Endodermal cell (in vitro differentiated cells): ENCODE results near the gene FBLIM1. TPM values are rescaled to one million over a fixed set of nuclear protein-coding genes. Genes with fewer than 3 reads are reported as not detected.

Experiments used
- DNase-seq: peaks from one replicate; pipeline ENCODE4 v3.0.0-alpha.2; 2017
- H3K27ac ChIP-seq: 2 replicates; pipeline ENCODE4 v1.5.1; 2013; ENCODE audit warnings: mild to moderate bottlenecking, low read depth, low read length, moderate library complexity
- H3K27me3 ChIP-seq: 2 replicates; pipeline ENCODE4 v1.6.1; 2013; ENCODE audit warnings: mild to moderate bottlenecking, low read length, moderate library complexity; ENCODE audit not compliant: insufficient read depth, control insufficient read depth, poor library complexity, severe bottlenecking
- H3K36me3 ChIP-seq: 2 replicates; pipeline ENCODE4 v1.7.0; 2013; ENCODE audit warnings: mild to moderate bottlenecking, low read length, moderate library complexity; ENCODE audit not compliant: control insufficient read depth, insufficient read depth
- H3K4me1 ChIP-seq: one replicate; pipeline ENCODE4 v1.7.0; 2013; ENCODE audit warnings: low read length; ENCODE audit not compliant: control insufficient read depth, insufficient read depth
- H3K4me3 ChIP-seq: 2 replicates; pipeline ENCODE4 v1.5.1; 2013; ENCODE audit warnings: mild to moderate bottlenecking, low read length, moderate library complexity
- H3K9ac ChIP-seq: 2 replicates; pipeline ENCODE4 v1.6.1; 2013; ENCODE audit warnings: mild to moderate bottlenecking, low read length, moderate library complexity; ENCODE audit not compliant: poor library complexity, severe bottlenecking; ENCODE audit errors: extremely low read depth
- H3K9me3 ChIP-seq: 2 replicates; pipeline ENCODE4 v1.6.1; 2013; ENCODE audit warnings: mild to moderate bottlenecking, low read length, moderate library complexity; ENCODE audit not compliant: control insufficient read depth
- H3K27ac Mint-ChIP-seq: 2 replicates; pipeline ENCODE4 v1.8.0; 2020; ENCODE audit warnings: mixed read lengths
- H3K27me3 Mint-ChIP-seq: 2 replicates; pipeline ENCODE4 v1.8.0; 2021; ENCODE audit warnings: mild to moderate bottlenecking, mixed read lengths; ENCODE audit not compliant: insufficient read depth
- H3K36me3 Mint-ChIP-seq: 2 replicates; pipeline ENCODE4 v1.8.0; 2020; ENCODE audit warnings: low read depth, mixed read lengths
- H3K4me1 Mint-ChIP-seq: 2 replicates; pipeline ENCODE4 v1.8.0; 2020; ENCODE audit warnings: mixed read lengths
- H3K4me3 Mint-ChIP-seq: 2 replicates; pipeline ENCODE4 v1.8.0; 2020; ENCODE audit warnings: mild to moderate bottlenecking, moderate library complexity, mixed read lengths
- H3K9me3 Mint-ChIP-seq: 2 replicates; pipeline ENCODE4 v1.8.0; 2020; ENCODE audit warnings: mild to moderate bottlenecking, mixed read lengths
- WGBS, 2 experiments: methylation state at CpG; one replicate each; pipeline versions ENCODE4 v1.1.5 to v1.1.7; 2013; ENCODE audit warnings: missing lambda C conversion rate in 2 of 2, mixed read lengths in 1 of 2; ENCODE audit not compliant: insufficient coverage in 1 of 2, insufficient read length in 1 of 2; 5-methylcytosine and 5-hydroxymethylcytosine counted together
- total RNA-seq, 2 donors: library from RNA; stranded (reverse); fragmentation: NEBNext Ultra II Directional in 1 of 2; extraction: Animal tissue kit (Norgen Biotek cat#: 25700) in 1 of 2; gene quantifications; 2 replicates in 1 of 2; 3 replicates in 1 of 2; pipeline ENCODE4 v1.2.1, GENCODE V29; 2021
- TF ChIP-seq, protein P1 (sequence below): fragments of 200-600 bp; sonication (generic); conservative IDR thresholded peaks from 2 replicates; pipeline ENCODE4 v1.5.0; 2021; ENCODE audit warnings: antibody characterized with exemption, mild to moderate bottlenecking

The FBLIM1 gene
- total RNA-seq, 2 donors from 2014 or later = 58.4 to 60.6 TPM

- WGBS, 2 experiments = 82 to 100% methylated on average over 1 to 2 of the region's 2 CpGs
- Histone ChIP-seq H3K4me3 (no peak overlapping the region), H3K4me1 (peaks cover 20% of the 10 kb centered on the region), H3K36me3 (no peaks in the 10 kb centered on the region), H3K9me3 (no peaks in the 10 kb centered on the region), H3K9ac (no peak overlapping the region), H3K27me3 (no peaks in the 10 kb centered on the region), H3K27ac (no peak overlapping the region)
- no peaks in the 10 kb centered on the region for H3K36me3 Mint-ChIP-seq
- peak overlapping the region; percentile 24 for H3K27ac Mint-ChIP-seq
- no peaks in the 10 kb centered on the region for H3K27me3 Mint-ChIP-seq
- H3K4me3 Mint-ChIP-seq = no peak overlapping the region
- DNase-seq = no peak
- H3K4me1 Mint-ChIP-seq = peaks cover 33% of the 10 kb centered on the region
- no peaks in the 10 kb centered on the region for H3K9me3 Mint-ChIP-seq
- TF ChIP-seq, protein P1, sequence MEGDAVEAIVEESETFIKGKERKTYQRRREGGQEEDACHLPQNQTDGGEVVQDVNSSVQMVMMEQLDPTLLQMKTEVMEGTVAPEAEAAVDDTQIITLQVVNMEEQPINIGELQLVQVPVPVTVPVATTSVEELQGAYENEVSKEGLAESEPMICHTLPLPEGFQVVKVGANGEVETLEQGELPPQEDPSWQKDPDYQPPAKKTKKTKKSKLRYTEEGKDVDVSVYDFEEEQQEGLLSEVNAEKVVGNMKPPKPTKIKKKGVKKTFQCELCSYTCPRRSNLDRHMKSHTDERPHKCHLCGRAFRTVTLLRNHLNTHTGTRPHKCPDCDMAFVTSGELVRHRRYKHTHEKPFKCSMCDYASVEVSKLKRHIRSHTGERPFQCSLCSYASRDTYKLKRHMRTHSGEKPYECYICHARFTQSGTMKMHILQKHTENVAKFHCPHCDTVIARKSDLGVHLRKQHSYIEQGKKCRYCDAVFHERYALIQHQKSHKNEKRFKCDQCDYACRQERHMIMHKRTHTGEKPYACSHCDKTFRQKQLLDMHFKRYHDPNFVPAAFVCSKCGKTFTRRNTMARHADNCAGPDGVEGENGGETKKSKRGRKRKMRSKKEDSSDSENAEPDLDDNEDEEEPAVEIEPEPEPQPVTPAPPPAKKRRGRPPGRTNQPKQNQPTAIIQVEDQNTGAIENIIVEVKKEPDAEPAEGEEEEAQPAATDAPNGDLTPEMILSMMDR = no peak
These were observed 37.5 kb downstream of the FBLIM1 start for GRCh38 chr1:15796086-15796462.

GRCh38 chr1:15797614-15798390, 39.2 kb downstream of the FBLIM1 start:
- H3K27ac ChIP-seq = no peak overlapping the region
- Mint-ChIP-seq H3K27me3 (no peaks in the 10 kb centered on the region), H3K36me3 (no peaks in the 10 kb centered on the region), H3K9me3 (no peaks in the 10 kb centered on the region), H3K27ac (peak overlapping the region; percentile 64), H3K4me3 (no peak overlapping the region), H3K4me1 (peaks cover 43% of the 10 kb centered on the region)
- H3K27me3 ChIP-seq = no peaks in the 10 kb centered on the region
- no peaks in the 10 kb centered on the region for H3K9me3 ChIP-seq
- no peak overlapping the region for H3K4me3 ChIP-seq
- peaks cover 20% of the 10 kb centered on the region for H3K4me1 ChIP-seq
- no peaks in the 10 kb centered on the region for H3K36me3 ChIP-seq
- WGBS, 2 experiments = 90 to 94% methylated on average over 11 to 14 of the region's 14 CpGs
- H3K9ac ChIP-seq = no peak overlapping the region
- DNase-seq = peak; percentile 69
- TF ChIP-seq, protein P1 = no peak

DNA sequence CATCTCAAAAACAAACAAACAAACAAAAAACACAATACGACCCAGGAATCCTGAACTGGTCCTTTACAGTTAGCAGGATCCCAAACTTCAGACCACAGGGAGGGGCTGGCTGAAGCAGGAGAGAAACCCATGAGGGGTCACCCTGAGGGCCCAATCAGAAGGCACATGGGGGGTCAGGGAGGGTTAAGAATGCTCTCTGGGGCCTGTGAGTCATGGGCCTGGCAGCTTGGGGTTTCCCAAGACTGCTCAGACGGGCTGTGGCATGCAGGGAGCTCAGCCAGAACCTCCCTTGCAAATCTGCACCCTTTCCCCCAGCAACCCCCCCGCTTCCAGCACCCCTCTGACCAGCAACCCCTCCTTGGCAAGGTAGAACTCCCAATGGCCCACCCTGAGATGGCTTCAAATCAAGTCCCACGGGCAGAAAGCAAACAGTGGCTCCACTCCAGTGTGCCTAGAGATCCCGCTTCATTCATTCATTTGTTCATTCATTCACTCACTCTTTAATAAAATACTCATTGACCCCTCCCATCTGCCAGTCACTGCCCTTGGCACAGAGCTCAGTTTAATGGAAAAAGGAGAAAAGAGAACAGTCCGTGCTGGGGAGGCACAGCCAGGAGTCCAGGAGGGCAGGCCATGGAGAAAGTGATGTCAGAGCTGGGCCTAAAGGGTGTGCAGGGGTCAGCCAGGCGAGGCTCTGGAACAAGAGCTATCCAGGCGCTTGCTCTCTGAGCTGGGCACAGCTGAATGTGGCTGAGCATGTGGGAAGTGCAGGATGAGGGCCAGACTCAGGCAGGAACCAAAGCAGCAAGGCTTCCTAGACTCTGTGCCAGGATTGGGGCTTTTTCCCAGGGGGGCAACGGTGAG, 40.6 kb downstream of the FBLIM1 start:
- Histone ChIP-seq H3K27me3 (no peaks in the 10 kb centered on the region), H3K4me1 (peaks cover 20% of the 10 kb centered on the region), H3K4me3 (no peak overlapping the region), H3K36me3 (no peaks in the 10 kb centered on the region), H3K9ac (no peak overlapping the region), H3K9me3 (no peaks in the 10 kb centered on the region), H3K27ac (no peak overlapping the region)
- no peaks in the 10 kb centered on the region for H3K36me3 Mint-ChIP-seq
- peaks cover 43% of the 10 kb centered on the region for H3K4me1 Mint-ChIP-seq
- H3K9me3 Mint-ChIP-seq = no peaks in the 10 kb centered on the region
- H3K27me3 Mint-ChIP-seq = no peaks in the 10 kb centered on the region
- H3K27ac Mint-ChIP-seq = peak overlapping the region; percentile 44
- H3K4me3 Mint-ChIP-seq = no peak overlapping the region
- 83 to 93% methylated on average over 5 to 9 of the region's 9 CpGs for WGBS, 2 experiments
- TF ChIP-seq, protein P1 = no peak
- DNase-seq = peak; percentile 85
